H1 (cell line): ENCODE data around the gene ABHD10. TPM values are rescaled to one million over a fixed set of nuclear protein-coding genes. Genes with fewer than 3 reads are reported as not detected.

Source experiments
- KDM1A ChIP-seq: fragments of 200-600, 300-600 bp; sonication (generic); IDR thresholded peaks from 2 replicates; pipeline ENCODE4 v1.7.1; 2016; ENCODE audit warnings: mild to moderate bottlenecking, low read length, borderline replicate concordance
- SRF ChIP-seq: IDR thresholded peaks from 2 replicates; pipeline ENCODE4 v1.6.1; 2011; ENCODE audit warnings: mild to moderate bottlenecking, low read depth, low read length, moderate library complexity
- polyA plus RNA-seq, 7 experiments: library from polyadenylated mRNA; depleted of rRNA in 3 of 7; stranded (reverse) in 5 of 7; unstranded in 2 of 7; fragments of >200 nt in 5 of 7; fragments of 200-250 nt in 2 of 7; gene quantifications; 1 replicate in 5 of 7; 2 replicates in 1 of 7; 4 replicates in 1 of 7; pipeline versions ENCODE4 v1.2.1 to v1.2.3, GENCODE V29; 2011 to 2013; ENCODE audit warnings: missing spikeins in 2 of 7, mixed read lengths in 2 of 7
- total RNA-seq: library from RNA; stranded (reverse); fragmentation: NEBNext Ultra II Directional; extraction: Animal tissue kit (Norgen Biotek cat#: 25700); gene quantifications from 2 replicates; pipeline ENCODE4 v1.2.1, GENCODE V29; 2021
- TF ChIP-seq, protein P1 (sequence below): IDR thresholded peaks from 2 replicates; pipeline ENCODE4 v1.6.1; 2012; ENCODE audit warnings: inconsistent platforms
- TF ChIP-seq, protein P2 (sequence below): IDR thresholded peaks from 2 replicates; pipeline ENCODE4 v1.6.1; 2012; ENCODE audit warnings: inconsistent platforms

Gene ABHD10
- total and polyA plus RNA-seq, 2 of the 8 experiments (the other 6 are each of a cell fraction or from before 2014, with no cell fraction given), result 10.9 to 24.6 TPM

DNA sequence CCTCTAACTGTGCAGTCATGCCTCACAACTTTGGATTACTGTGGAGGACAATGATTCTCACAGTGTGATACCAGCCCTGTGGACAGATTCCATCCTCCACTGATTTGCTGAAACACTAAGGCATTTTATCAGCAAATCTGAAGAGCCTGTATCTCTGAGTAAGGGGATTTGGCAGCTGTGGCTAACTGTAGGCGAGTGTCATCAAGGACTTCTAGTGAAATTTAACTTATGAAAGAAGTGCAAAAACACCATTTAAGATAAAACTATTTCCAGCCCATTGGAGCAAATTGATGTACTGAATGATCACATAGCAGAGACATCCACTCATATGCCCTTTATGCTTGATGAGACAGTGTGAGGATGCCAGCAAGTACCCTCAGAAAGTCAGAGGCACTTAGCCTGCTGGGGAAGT lies 41.9 kb downstream of the ABHD10 start (continued):
- TF ChIP-seq KDM1A (no peak), SRF (no peak)
- TF ChIP-seq, protein P1, sequence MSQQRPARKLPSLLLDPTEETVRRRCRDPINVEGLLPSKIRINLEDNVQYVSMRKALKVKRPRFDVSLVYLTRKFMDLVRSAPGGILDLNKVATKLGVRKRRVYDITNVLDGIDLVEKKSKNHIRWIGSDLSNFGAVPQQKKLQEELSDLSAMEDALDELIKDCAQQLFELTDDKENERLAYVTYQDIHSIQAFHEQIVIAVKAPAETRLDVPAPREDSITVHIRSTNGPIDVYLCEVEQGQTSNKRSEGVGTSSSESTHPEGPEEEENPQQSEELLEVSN, result no peak
- TF ChIP-seq, protein P2, sequence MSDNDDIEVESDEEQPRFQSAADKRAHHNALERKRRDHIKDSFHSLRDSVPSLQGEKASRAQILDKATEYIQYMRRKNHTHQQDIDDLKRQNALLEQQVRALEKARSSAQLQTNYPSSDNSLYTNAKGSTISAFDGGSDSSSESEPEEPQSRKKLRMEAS, result no peak
- TF ChIP-seq, all 59 proteins: peak for 0
